ENCODE measurements around the gene SPDYE4.

DNA sequence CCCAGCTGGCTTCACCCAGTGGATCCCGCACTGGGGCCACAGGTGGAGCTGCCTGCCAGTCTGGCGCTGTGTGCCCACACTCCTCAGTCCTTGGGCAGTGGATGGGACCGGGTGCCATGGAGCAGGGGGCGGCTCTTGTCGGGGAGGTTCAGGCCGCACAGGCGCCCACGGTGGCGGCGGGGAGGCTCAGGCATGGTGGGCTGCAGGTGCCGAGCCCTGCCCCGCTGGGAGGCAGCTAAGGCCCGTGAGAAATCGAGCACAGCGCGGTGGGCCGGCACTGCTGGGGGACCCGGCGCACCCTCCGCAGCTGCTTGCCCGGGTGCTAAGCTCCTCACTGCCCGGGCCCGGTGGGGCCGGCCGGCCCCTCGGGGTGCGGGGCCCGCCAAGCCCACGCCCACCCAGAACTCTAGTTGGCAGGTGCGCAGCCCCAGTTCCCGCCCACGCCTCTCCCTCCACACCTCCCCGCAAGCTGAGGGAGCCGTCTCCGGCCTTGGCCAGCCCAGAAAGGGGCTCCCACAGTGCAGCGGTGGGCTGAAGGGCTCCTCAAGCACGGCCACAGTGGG is 40.3 kb downstream of the SPDYE4 start:
- TF ChIP-seq CTCF (IDR thresholded peaks at IDR 0.05), result no peak
- no peak for TF ChIP-seq POLR2AphosphoS5 (IDR thresholded peaks at IDR 0.05)
- no peak for TF ChIP-seq POLR2A (IDR thresholded peaks at IDR 0.05)

Data from prostate gland (tissue), 2 donors.